ENCODE results near the gene IGSF8.

Gene IGSF8

GRCh38 chr1:160043543-160043942 lies 54.9 kb downstream of the IGSF8 start:
- no peak for DNase-seq (ENCODE audit: low spot score)
- TF ChIP-seq CTCF (IDR thresholded peaks at IDR 0.05; ENCODE audit: extremely low read depth, missing control alignments): no peak

Measured in GM20000 (cell line).